22Rv1 (cell line): ENCODE results near the gene TRIM61.

ENCODE experiments used
- CTCF ChIP-seq: fragments of 450-650 bp; IDR thresholded peaks from 2 replicates; pipeline ENCODE4 v1.5.1; 2017; ENCODE audit warnings: mild to moderate bottlenecking
- ZFX ChIP-seq: fragments of 450-650 bp; IDR thresholded peaks from 2 replicates; pipeline ENCODE4 v1.6.1; 2017; ENCODE audit warnings: antibody characterized with exemption, borderline replicate concordance

DNA sequence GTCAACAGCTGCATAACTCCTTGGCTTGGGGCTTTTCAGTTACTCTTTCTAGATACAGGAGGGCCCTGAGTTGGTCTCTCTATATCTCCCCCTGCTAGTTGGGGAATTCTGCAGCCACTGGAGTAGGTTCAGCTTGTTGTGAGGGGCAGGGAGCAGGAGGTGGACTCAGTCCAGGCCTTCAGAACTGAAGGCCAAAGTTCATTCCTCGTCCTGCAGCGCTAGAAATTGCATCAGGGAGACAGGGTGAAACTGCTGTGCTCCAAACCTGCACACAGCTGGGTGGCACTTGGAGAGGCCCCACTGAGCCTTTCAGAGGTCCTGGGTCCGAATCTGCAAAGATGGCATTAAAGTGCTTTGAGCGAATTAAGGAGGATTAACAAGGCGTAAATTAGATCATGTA lies 29.4 kb upstream of the TRIM61 start:
- TF ChIP-seq CTCF, result no peak
- TF ChIP-seq ZFX, result no peak
